AG04450 (cell line): Measurements from ENCODE around the gene MFAP2. TPM values are rescaled to one million over a fixed set of nuclear protein-coding genes. Genes with fewer than 3 reads are reported as not detected.

Experiments
- CTCF ChIA-PET: fragments of 300-600, 350-600 bp; formaldehyde crosslinking; extraction: SDS; loops from one replicate; lab custom pipeline; 2022; ENCODE audit warnings: antibody characterized with exemption, inconsistent platforms; lab: Charles Lee
- POLR2A ChIA-PET: fragments of 350-600 bp; formaldehyde crosslinking; extraction: SDS; loops from one replicate; lab custom pipeline; 2021; ENCODE audit warnings: antibody characterized with exemption, inconsistent platforms; lab: Yijun Ruan, JAX
- DNase-seq: peaks from one replicate; pipeline ENCODE4 v3.0.0-alpha.2; 2011; ENCODE audit warnings: low read depth, low spot score
- H3K27ac ChIP-seq: one replicate; pipeline ENCODE4 v1.5.1; 2012; ENCODE audit warnings: low read depth, low read length, control low read depth
- H3K27me3 ChIP-seq: one replicate; pipeline ENCODE4 v1.6.0; 2012; ENCODE audit warnings: low read length; ENCODE audit not compliant: control insufficient read depth, insufficient read depth
- H3K4me3 ChIP-seq: 2 replicates; pipeline ENCODE4 v1.5.1; 2011; ENCODE audit warnings: mild to moderate bottlenecking, low read depth, low read length, control low read depth
- H3K9me3 ChIP-seq: 2 replicates; pipeline ENCODE4 v1.5.1; 2012; ENCODE audit warnings: low read length; ENCODE audit not compliant: control insufficient read depth, insufficient read depth
- polyA plus RNA-seq: library from polyadenylated mRNA; depleted of rRNA; stranded (reverse); fragments of >200 nt; gene quantifications from 2 replicates; pipeline ENCODE4 v1.2.3, GENCODE V29; 2011
- TF ChIP-seq, protein P1 (sequence below): IDR thresholded peaks from 2 replicates; pipeline ENCODE4 v1.5.1; 2011; ENCODE audit warnings: low read depth, low read length, control low read depth, inconsistent platforms

Gene MFAP2
- polyA plus RNA-seq, 1 experiment = 30.9 TPM

DNA sequence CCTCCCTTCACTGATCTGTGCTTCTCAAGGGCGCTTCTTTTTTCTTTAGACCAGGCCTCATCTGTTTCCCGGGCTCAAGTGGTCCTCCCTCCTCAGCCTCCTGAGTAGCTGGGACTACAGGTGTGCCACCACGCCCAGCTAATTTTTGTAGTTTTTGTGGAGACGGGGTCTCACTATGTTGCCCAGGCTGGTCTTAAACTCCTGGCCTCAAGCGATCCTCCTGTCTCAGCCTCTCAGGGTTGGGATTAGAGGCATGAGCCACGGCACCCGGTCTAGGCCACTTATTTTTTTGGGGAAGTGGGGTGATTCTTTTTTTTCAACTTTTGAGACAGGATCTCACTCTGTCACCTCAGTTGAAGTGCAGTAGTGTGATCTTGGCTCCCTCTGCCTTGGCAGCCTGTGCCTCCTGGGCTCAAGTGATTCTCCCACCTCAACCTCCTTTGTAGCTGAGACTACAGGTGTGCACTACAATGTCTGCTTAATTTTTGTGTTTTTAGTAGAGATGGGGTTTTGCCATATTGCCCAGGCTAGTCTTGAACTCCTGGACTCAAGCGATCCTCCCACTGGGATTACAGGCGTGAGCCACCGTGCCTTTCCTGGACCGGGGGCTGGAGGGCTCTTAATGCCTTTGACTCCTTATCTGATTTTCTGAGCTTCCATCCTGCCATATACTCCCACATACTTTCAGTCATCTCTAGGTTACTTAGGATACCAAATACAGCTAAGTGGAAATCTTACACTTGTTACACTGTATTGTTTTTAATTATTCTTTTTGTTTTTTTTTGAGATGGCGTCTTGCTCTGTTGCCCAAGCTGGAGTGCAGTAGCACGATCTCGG lies 18.9 kb downstream of the MFAP2 start:
- ChIA-PET CTCF (interaction anchor here (0.6 to 3.7 kb wide), 26 partner anchors 9 to 349 kb away, joined by 3 to 46 read pairs (median 4); partner anchors contain the start of gene MFAP2), POLR2A (interaction anchor here (0.6 to 1.3 kb wide), 2 partner anchors 17 to 93 kb away, joined by 4 to 6 read pairs; no protein-coding TSS in a partner anchor)
- TF ChIP-seq, protein P1, sequence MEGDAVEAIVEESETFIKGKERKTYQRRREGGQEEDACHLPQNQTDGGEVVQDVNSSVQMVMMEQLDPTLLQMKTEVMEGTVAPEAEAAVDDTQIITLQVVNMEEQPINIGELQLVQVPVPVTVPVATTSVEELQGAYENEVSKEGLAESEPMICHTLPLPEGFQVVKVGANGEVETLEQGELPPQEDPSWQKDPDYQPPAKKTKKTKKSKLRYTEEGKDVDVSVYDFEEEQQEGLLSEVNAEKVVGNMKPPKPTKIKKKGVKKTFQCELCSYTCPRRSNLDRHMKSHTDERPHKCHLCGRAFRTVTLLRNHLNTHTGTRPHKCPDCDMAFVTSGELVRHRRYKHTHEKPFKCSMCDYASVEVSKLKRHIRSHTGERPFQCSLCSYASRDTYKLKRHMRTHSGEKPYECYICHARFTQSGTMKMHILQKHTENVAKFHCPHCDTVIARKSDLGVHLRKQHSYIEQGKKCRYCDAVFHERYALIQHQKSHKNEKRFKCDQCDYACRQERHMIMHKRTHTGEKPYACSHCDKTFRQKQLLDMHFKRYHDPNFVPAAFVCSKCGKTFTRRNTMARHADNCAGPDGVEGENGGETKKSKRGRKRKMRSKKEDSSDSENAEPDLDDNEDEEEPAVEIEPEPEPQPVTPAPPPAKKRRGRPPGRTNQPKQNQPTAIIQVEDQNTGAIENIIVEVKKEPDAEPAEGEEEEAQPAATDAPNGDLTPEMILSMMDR = no peak

DNA sequence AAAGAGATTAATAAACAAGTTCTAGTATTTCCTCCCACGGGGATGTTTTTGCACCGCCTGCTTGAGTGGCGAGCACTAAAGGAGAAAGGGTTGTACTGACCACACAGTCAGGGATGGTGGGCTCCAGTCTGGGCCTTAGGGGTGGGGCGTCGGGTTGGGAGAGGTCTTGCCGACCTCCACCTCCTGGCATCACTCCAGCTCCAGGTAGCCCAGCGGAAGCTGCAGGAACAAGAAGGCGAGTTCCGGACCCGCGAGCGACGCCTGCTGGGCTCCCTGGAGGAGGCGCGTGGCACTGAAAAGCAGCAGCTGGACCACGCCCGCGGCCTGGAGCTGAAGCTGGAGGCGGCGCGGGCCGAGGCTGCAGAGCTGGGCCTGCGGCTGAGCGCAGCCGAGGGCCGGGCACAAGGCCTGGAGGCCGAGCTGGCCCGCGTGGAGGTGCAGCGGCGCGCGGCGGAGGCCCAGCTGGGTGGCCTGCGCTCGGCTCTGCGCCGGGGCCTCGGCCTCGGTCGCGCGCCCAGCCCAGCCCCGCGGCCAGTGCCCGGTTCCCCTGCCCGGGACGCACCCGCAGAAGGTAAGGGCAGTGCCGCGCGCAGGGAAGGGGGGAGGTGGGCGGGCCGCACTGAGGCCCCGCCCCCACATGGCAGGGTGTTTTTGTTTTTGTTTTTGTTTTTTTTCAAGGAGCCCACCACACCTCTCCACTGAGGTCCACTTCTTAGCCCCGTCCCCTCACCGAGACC lies 19.7 kb downstream of the MFAP2 start:
- Histone ChIP-seq H3K4me3 (peak overlapping the region; percentile 40), H3K27ac (no peak overlapping the region)
- CTCF ChIA-PET = interaction anchor here (0.6 to 3.7 kb wide), 29 partner anchors 10 to 349 kb away, joined by 3 to 46 read pairs (median 4); partner anchors contain the start of gene MFAP2

More for the DNA sequence above, 18.9 kb downstream of the MFAP2 start:
- H3K9me3 ChIP-seq = no peaks in the 10 kb centered on the region
- H3K27me3 ChIP-seq = no peaks in the 10 kb centered on the region
- DNase-seq = no peak
- peak overlapping the region; percentile 40 for H3K4me3 ChIP-seq
- H3K27ac ChIP-seq = no peak overlapping the region

DNA sequence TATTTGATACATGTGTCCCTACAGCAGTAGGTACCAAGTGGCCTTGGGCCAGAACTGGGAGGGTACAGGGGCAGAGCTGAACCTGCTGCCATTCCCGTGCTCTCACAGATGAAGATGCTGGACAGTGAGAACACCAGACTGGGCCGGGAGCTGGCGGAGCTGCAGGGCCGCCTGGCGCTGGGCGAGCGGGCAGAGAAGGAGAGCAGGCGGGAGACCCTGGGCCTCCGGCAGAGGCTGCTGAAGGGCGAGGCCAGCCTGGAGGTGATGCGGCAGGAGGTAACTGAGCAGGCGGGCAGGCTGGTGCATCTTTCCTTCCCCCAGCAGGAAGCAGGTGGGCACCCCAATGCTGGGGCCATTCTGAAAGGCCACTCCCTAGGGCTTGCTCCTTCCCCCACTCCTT lies 21.9 kb downstream of the MFAP2 start:
- POLR2A ChIA-PET = no interaction called here
- no peak for DNase-seq

More for the DNA sequence above, 19.7 kb downstream of the MFAP2 start:
- no peak for DNase-seq
- Histone ChIP-seq H3K27me3 (no peaks in the 10 kb centered on the region), H3K9me3 (no peaks in the 10 kb centered on the region)
- TF ChIP-seq, protein P1 = peak; percentile 77
- POLR2A ChIA-PET = interaction anchor here (0.6 to 1.3 kb wide), 3 partner anchors 18 to 93 kb away, joined by 4 to 7 read pairs (median 6); no protein-coding TSS in a partner anchor

DNA sequence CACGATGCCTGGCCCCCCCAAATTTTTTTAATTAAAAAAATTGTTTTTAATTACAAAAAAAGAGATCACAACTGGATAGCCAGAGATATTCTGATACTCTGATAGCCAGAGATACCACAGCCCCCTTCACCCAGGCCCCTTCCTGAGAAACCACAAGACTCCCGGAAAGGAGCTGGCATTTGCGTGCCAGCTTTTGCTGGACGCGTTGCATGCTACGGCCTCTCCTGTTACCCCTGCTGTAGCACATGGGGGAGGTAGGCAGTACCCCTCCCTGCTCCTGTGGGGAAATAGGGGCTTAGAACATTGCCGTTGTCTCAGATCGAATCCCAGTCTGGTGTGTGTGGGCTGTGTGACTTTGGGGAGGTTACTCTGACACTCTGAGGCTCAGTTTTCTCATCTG lies 22.7 kb downstream of the MFAP2 start:
- Histone ChIP-seq H3K27me3 (no peaks in the 10 kb centered on the region), H3K27ac (no peak overlapping the region), H3K4me3 (no peak overlapping the region), H3K9me3 (no peaks in the 10 kb centered on the region)
- TF ChIP-seq, protein P1 = no peak
- ChIA-PET CTCF (interaction anchor here (1.7 kb wide), 1 partner anchor 89 kb away, joined by 9 read pairs; no protein-coding TSS in a partner anchor), POLR2A (no interaction called here)
- no peak for DNase-seq

More for the DNA sequence above, 21.9 kb downstream of the MFAP2 start:
- H3K27me3 ChIP-seq = no peaks in the 10 kb centered on the region
- CTCF ChIA-PET = interaction anchor here (1.7 kb wide), 1 partner anchor 88 kb away, joined by 9 read pairs; no protein-coding TSS in a partner anchor
- no peaks in the 10 kb centered on the region for H3K9me3 ChIP-seq
- no peak overlapping the region for H3K4me3 ChIP-seq
- no peak overlapping the region for H3K27ac ChIP-seq
- TF ChIP-seq, protein P1 = no peak
